Anterior cingulate cortex (tissue), 58 donors: ENCODE data around the gene MEGF11.
"Not testable (repeated sequence)": the region's sequence is repeated elsewhere in the genome, so short reads cannot be mapped to it uniquely, and the experiment has no call there.

Source experiments
- DNase-seq, 58 donors: peaks; one replicate each; lab custom pipeline; 2025; lab: John Stamatoyannopoulos, UW

The MEGF11 gene

DNA sequence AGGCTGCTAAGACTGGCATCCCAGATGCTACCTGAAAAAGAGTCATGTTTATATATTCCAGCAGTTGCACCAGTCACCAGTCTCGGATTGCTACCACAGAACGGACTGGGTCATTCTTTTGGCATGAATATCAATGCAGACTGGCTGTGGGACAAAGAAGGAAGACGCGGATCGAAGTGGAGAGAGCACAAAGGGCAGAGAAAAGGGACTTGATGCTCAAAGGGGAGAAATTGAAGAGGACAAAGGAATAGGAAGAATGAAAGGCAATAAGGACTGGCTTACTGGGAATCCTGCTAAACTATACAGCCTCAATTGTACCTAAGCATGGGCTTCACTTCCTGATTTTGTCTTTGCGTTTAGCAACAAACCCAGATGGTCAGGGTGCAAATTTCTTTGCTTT lies 24.5 kb upstream of the MEGF11 start:
- DNase-seq, result no peak

DNA sequence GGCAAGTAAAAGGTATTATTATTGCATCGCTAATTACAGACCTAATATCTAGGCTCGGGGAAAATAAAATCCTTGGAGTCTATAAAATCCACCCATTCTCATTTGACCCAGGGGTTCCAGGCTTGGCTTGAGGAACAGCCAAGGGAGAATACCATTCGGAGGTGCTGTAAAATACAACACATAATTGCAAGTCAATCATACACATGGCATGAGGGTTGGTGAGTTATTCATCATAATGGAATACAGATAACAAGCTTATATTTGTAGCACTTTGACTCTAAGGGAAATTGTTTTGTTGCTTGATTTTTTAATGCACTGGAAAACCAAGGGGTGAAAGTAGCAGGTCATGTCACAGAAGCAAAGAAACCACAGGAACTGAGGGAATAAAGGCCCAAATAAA lies 23.0 kb upstream of the MEGF11 start:
- no peak for DNase-seq

DNA sequence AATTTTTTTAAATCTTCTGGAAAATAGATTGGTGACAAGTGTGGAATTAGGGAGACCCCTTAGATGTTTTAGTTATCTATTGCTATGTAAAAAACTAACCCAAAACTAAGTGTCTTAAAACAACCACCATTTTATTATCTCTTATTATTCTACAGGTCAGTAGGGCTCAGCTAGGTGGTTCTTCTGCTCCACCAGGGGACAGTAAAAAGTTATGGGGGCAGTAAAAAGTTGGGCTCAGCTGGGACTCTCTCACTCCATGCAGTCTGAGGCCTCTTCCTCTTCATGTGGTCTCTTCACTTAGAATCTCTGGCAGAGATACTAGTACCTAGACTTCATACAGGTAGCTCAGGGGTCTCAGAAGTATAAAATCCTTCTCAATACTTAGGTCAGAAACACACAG lies 21.8 kb upstream of the MEGF11 start:
- no peak for DNase-seq

DNA sequence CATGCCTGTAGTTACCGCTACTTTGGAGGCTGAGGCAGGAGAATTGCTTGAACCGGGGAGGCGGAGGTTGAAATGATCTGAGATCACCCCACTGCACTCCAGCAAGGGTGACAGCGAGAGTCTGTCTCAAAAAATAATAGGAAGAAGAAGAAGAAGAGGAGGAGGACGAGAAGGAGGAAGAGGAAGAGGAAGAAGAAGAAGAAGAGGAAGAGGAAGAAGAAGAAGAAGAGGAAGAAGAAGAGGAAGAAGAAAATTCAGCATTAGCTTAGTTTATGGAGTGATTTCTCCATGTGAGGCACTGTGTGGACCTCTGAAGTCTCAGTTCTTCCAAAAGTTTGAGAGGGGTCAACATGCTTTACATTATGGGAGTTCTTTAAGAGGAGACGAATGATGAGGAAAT lies 17.4 kb upstream of the MEGF11 start:
- DNase-seq, result no peak

DNA sequence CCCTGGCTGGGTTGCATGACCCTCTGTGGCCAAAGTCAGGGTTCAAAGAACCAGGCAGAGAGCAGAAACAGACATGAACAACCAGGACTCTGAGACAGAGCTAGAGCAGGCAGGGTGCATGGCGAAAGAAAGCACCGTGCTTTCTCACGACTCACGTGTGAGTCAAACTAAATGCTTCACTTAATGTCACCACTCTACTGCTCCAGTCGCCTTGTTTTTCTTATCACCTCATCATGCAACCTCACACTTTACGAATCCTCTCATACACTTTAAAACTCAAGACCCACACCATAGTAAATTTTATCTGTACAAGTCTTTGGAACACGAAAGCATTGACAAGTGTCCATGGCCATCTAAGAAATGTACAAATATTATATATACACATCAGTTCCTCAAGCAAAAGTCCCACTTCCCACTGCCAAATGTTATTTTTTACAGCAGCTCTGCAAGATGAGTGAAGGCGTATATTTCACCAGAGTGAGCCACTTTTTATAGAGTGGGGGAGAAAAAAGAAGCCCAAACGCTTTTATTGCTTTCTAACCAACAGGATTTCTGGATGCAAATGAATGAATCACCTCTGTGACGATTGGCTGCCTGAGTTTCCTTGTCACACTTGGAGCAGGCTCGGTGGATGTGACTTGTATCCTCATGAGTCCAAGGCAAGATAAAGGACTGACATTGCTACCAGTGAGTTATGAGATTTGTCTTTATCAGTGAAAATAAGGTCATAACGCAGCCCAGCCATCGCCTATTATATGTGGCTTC lies 16.0 kb upstream of the MEGF11 start:
- DNase-seq, result peak in 22 of 58 donors; percentile 2 to 49 (median 24)

DNA sequence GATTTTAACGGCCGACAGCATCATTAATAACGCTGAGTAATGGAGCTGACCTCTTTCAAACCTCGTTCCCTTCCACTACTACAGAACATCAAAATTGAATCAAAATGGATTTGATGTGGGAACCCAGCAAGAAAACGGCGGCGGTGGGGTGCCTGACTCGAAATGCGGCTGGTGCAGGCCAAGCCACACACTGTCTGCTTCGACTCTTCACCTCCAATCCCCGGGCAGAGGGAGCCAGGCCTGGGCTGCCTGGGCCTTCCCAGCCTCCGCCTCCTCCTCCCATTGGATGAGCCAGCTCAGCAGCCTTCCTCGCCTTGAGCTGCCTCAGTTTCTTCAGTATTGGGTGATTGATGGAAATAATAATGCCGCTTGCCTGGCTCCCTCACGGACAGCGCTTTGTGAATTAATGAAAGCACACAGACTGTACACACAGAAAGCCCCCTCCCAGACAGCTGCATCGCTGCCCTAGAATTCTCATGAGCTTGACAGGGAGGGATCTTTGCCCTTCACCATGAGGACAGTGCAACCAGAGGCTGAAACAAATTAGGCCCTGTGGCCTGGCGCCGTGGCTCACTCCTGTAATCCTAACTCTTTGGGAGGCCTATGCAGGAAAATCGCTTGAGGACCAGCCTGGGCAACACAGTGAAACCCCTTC lies 11.4 kb upstream of the MEGF11 start:
- DNase-seq, result no peak

DNA sequence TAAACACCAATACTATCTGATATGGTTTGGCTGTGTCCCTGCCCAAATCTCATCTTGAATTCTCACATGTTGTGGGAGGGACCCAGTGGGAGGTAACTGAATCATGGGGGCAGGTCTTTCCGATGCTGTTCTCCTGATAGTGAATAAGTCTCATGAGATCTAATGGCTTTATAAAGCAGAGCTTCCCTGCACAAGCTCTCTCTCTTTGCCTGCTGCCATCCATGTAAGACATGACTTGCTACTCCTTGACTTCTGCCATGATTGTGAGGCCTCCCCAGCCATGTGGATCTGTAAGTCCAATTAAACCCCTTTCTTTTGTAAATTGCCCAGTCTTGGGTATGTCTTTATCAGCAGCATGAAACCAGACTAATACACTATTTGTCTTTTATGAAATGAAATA lies 9.3 kb upstream of the MEGF11 start:
- not testable (repeated sequence) for DNase-seq

DNA sequence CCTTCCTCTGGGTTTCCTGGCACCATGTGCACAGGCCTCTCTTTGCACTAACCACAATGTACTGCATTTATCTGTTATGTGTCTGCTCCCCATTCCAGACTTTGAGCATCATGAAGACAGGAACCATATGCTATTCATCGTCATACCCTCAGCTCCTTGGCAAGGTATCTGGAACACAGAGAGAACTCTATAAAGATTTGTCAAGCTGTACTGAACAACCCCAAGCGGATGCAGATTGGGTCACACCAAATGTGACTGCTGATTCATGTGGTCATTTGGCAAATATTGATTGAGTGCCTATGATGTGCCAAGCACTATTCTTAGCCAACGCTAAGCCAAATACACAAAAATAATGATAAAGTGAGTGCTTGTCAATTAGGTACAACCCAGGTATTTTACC lies 7.5 kb upstream of the MEGF11 start:
- DNase-seq, result no peak

DNA sequence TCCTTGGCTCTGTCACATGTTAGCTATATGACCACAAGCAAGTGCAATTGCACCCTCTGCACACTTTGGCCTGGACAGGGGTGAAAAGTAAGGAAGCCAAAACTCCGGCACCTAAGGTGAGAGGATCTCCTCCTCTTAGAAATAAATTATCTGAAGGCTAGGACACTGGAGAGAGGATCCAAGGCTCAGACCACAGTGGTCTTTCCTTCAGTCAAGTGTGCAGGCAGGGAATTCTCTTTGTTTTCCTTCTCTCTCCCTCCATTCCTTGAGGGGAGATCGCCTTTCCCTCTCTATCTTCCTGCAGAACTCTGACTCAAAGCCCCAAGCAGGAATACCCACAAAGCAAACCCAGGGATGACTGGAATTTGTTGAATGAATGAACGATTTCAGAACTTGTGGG lies 3.1 kb upstream of the MEGF11 start:
- no peak for DNase-seq

DNA sequence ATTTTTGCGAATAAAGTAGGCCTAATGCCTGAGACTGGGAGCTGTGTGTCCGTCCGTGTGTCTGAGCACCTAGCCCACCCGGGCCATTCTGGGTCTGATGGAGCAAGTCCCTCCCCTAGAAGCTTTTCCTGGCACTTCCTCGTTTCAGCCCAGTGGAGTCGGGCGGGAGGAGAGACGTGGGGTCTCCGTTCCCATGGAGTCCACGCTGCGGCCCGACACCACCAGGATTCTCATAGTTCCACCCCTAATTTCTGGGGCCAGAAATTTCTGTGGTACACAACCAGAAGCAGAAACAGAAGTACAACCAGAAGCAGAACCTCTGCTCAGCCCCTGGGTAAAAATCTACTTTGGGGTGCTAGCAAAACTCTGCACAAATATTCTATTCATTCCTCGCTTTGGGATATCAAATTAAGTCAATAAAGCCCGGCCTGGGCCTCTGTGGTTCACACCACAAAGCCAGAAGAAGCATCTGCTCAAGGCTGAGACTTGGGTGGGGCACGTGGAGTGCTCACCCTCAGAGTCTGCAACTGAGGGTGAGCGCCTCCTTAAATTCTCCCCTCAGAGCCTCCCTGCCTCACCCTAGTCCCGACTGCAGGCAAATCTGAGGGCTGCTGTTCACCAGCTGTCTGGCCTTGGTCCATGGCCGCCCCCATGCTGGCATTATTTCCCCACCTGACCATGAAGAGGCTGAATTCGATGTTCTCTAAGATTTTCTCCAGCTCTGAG lies 1.6 kb upstream of the MEGF11 start:
- no peak for DNase-seq

DNA sequence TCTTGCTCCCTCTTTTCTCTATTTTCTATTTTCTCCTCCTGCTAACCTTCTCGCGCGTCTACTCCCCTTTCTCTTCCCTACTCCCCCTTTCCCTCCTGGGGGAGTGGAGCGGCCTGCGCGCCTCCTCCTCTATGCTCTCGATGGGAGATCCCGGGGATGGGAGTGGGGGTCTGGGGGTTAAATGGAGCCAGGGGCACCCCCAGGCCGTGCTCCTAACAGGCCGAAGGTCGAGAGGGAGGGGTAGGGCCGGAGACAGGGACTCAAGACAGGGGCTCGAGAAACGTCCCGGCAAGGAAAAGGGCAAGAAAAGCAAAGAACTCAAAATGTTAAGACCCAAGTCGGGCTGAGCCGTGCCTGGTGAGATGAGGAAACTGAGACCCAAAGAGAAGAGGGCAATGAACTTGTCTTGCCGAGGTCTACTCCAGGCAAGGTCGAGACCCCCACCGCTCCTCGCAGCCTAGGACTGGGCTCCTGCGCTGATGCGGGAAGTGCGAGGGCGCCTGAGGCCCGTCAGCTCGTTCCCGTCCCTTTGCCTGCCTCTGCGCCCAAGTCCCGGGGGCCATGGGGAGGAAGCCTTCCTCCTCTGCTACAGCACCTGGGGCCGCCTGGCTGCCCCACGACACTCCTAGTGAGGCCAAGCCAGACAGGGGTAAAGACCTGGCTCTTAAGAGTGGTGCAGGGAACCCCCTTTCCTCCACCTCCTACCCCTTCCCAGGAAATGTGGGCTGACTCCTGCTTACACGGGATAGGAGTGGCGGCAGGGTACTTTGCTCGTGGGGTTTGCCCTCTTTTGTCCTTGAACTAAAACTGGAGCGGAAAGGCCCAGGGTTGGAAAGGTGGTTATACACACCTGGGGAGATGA lies 770 bp upstream of the MEGF11 start:
- DNase-seq, result no peak

DNA sequence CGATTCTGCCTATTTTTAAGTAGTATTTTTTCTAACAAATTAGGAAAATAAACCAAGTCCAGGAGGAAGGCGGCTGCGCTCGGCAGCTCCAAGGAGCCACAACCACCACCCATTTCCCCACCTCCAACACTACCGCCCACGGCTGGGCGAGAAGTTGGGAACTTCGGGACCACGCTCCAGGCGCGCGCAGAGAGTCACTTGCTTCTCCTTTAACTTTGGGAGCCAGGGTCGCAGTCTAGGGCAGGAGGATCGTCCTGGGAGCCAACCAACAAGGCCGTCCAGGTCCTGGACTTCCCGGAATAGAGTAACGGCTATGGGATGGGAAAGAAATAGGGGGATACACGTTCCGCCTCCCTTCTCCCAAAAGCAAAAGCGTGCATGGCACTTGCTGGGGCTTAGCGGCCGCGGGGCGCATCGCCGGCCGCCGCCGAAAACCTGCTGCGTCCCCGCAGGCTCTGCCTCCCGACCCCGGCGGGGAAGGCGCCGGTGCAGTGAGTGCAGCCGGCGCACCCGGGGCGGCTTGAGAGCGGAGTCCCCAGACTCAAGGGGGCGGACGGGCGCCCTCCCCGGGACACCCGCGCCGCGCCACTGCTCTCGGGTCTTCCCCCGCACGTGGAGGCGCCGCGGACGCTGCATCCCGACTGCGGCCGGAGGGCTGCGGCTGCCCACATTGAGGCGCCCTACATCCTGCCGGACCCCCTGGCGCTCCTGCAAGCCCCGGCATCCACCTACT lies 699 bp downstream of the MEGF11 start:
- DNase-seq, result peak in 2 of 58 donors; percentile 27 to 43

DNA sequence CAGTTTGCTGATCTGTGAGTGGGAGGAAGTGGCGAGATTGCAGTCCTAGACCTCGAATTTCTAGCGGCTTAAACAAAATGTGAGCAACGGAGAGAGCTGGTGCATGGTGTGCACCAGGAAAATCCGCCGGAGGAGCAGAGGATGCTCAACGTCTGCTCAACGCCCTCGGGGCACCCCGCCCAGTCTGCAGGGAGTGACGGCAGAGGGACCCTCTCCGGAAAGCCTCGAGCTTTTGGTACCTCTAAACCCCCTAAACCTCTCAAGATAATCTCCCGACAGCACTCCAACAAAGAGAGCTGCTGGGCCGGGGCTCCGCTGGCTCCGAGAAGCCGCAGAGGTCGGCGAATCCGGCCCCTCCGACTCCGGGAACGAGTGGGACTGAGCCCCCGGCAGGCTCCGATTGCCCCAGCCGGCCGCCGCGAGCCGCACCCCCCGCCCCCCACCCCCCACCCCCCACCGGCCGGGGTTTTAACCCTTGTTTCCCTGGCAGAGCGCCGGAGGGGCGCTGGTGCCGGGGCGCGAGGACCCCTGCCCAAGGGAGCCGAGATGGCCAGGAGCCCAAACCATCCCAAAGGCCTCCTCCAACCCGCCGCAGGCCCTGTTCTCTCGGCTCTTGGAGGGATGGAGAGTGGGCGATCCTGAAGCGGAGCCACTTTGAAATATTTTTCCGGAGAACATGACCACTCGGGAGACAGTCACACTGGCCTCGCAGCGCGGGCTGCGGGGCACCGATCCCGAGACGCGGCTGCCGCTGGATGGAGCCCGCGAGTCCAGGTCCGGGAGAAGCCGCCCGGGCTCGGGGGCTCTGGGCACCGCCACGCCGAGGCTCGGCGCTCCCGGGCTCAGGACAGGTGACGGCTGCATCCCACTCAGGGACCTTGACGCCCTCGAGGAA lies 1.5 kb downstream of the MEGF11 start:
- peak in 41 of 58 donors; percentile 3 to 64 (median 19) for DNase-seq

DNA sequence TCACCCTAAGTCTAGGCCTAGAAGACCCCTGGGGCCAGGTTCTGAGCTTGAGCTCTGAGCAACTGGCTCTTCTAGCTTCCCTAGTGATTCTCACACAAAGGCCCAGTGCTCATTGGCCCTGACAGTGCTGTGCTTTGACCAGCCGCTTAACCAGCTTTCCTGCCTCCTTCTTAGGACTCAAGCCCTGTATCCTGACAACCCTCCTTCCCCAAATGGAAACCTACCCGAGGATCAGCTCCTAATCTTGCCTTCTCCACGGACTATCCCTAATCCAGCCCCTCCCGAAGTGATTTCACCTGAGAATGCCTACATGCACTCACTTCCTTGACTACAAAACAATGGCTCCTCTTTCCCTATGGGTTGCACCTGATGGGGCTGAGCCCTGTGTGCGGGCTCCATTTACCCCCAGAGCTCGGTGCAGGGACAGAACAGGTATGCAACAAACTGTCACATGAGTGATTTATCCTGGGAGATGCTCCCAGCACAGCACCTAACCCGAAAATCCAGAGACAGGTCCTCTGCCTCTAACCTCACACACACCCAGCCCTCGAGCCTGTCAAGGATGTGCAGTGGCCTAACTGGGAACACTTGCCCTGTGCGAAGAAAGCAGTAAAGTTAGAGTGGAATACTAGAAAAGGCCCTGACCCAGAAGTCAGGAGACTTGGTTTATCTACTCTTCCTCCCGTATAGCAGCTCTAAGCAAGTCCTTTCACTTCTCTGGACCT lies 2.3 kb downstream of the MEGF11 start:
- no peak for DNase-seq

DNA sequence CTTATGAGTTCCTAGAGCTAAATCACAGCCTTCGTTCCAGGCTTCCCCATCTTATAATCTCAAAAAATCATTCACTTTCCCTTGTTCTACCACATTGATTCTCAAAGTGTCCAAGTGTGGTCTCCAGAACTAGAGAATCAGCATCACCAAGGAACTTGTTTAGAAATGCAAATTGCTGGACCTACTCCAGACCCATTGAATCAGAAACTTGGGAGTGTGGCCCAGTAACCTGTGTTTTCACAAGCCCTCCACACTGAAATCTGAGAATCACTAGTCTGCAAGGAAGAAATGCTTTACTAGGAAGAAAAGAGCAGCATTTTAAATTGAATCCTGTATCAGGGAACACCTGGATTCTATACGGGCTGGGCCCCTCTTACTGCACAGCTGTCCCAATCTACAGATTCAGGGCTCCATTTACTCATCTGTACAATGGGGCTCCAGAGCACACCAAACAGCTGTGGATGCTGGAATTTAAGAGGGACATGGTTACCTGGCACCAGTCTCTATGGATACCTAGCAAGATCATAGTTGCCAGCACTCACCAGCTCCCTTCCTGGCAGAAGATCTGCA lies 3.9 kb downstream of the MEGF11 start:
- peak in 3 of 58 donors; percentile 3 to 15 (median 13) for DNase-seq

DNA sequence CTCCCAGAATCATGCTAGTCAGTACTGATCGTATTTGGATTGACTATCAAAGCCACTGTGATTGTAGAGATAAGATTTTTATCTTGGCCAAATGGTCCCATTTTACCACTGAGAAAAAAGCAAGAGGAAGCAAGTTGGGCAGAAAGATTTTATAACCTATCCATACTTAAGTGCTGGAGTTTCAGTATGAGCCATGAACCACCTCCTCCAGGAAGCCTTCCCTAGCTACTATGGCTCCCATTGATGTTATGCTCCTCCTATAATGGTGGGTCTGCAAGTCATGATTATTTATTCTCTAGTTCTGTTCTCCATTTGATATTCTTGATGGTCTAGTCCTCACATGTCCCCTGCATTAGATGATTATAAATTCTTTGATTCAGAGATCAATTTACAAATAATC lies 6.6 kb downstream of the MEGF11 start:
- DNase-seq, result no peak

DNA sequence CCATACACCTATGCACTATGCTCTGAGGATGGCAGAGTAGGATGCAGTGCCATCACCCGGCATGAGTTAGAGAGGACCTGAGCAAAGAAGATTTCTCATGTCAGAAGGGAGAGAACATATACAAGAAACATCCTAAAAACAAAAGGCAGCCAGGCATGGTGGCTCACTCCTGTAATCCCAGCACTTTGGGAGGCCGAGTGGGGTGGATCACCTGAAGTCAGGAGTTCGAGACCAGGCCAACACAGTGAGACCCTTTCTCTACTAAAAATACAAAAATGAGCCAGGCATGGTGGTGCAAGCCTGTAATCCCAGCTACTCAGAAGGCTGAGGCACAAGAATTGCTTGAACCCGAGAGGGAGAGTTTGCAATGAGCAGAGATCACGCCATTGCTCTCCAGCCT lies 7.7 kb downstream of the MEGF11 start:
- not testable (repeated sequence) for DNase-seq

DNA sequence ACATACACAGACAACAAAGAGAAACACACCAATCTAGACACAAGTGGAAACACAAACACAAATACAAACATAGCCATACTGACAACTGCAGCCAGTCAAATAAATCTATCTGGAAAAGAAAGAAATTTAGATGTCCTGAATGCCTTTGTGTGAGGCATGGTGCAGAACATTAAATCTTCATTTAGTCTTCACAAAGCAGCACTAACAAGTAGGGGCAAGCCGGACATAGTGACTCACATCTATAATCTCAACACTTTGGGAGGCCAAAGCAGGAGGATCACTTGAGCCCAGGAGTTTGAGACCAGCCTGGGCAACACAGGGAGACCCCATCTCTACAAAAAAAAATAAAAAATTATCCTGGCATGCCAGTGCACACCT lies 11.7 kb downstream of the MEGF11 start:
- no peak for DNase-seq
